Measurements from ENCODE around the gene FIBCD1. TPM values are rescaled to one million over a fixed set of nuclear protein-coding genes. Genes with fewer than 3 reads are reported as not detected.

The FIBCD1 gene
- total RNA-seq, 1 donor from 2014 or later = 0.53 TPM

- Mint-ChIP-seq H3K27ac (no peak overlapping the region), H3K36me3 (no peaks in the 10 kb centered on the region), H3K9me3 (no peaks in the 10 kb centered on the region), H3K4me1 (ENCODE audit: unreplicated experiment) (peaks cover 33% of the 10 kb centered on the region), H3K27me3 (peaks cover 18% of the 10 kb centered on the region), H3K4me3 (no peak overlapping the region)
- no peak for TF ChIP-seq CTCF (conservative IDR thresholded peaks at IDR 0.05)
- DNase-seq (ENCODE audit: extremely low spot score, unreplicated experiment) = no peak
Observed at GRCh38 chr9:130985606-130986162, 46.6 kb upstream of the FIBCD1 start.

- Mint-ChIP-seq H3K4me3 (no peak overlapping the region), H3K4me1 (ENCODE audit: unreplicated experiment) (peaks cover 33% of the 10 kb centered on the region), H3K27ac (no peak overlapping the region), H3K36me3 (no peaks in the 10 kb centered on the region), H3K9me3 (no peaks in the 10 kb centered on the region), H3K27me3 (peaks cover 14% of the 10 kb centered on the region)
- no peak for TF ChIP-seq CTCF (conservative IDR thresholded peaks at IDR 0.05)
- DNase-seq (ENCODE audit: extremely low spot score, unreplicated experiment) = no peak
Observed at GRCh38 chr9:130985029-130985428, 46.0 kb upstream of the FIBCD1 start.

- H3K9me3 Mint-ChIP-seq = no peaks in the 10 kb centered on the region
- H3K36me3 Mint-ChIP-seq = no peaks in the 10 kb centered on the region
- H3K27me3 Mint-ChIP-seq = peaks cover 14% of the 10 kb centered on the region
- peaks cover 33% of the 10 kb centered on the region for H3K4me1 Mint-ChIP-seq (ENCODE audit: unreplicated experiment)
- DNase-seq (ENCODE audit: extremely low spot score, unreplicated experiment) = no peak
- no peak overlapping the region for H3K27ac Mint-ChIP-seq
- no peak overlapping the region for H3K4me3 Mint-ChIP-seq
- TF ChIP-seq CTCF (conservative IDR thresholded peaks at IDR 0.05) = no peak
Observed at GRCh38 chr9:130984521-130984920, 45.5 kb upstream of the FIBCD1 start.

GRCh38 chr9:130983970-130984369 is 44.9 kb upstream of the FIBCD1 start:
- Mint-ChIP-seq H3K27me3 (peaks cover 14% of the 10 kb centered on the region), H3K4me1 (ENCODE audit: unreplicated experiment) (peaks cover 33% of the 10 kb centered on the region), H3K27ac (no peak overlapping the region), H3K4me3 (no peak overlapping the region), H3K9me3 (no peaks in the 10 kb centered on the region), H3K36me3 (no peaks in the 10 kb centered on the region)
- no peak for DNase-seq (ENCODE audit: extremely low spot score, unreplicated experiment)
- TF ChIP-seq CTCF (conservative IDR thresholded peaks at IDR 0.05) = no peak

GRCh38 chr9:130983359-130983670 is 44.3 kb upstream of the FIBCD1 start:
- H3K4me3 Mint-ChIP-seq = no peak overlapping the region
- H3K4me1 Mint-ChIP-seq (ENCODE audit: unreplicated experiment) = peaks cover 33% of the 10 kb centered on the region
- H3K27me3 Mint-ChIP-seq = peaks cover 13% of the 10 kb centered on the region
- TF ChIP-seq CTCF (conservative IDR thresholded peaks at IDR 0.05) = no peak
- H3K9me3 Mint-ChIP-seq = no peaks in the 10 kb centered on the region
- no peaks in the 10 kb centered on the region for H3K36me3 Mint-ChIP-seq
- no peak overlapping the region for H3K27ac Mint-ChIP-seq
- DNase-seq (ENCODE audit: extremely low spot score, unreplicated experiment) = no peak
